Osteoblast (primary cell): ENCODE measurements around the gene ZDHHC8. TPM values are rescaled to one million over a fixed set of nuclear protein-coding genes. Genes with fewer than 3 reads are reported as not detected.

ENCODE experiments used
- DNase-seq: peaks from one replicate; pipeline ENCODE4 v3.0.0; 2011; ENCODE audit warnings: low spot score, mixed read lengths; ENCODE audit not compliant: insufficient read length; ENCODE audit errors: missing footprints
- H2AFZ ChIP-seq: 2 replicates; pipeline ENCODE4 v1.6.0; 2011; ENCODE audit warnings: mild to moderate bottlenecking, low read length
- H3K27ac ChIP-seq: 2 replicates; pipeline ENCODE4 v1.5.1; 2011; ENCODE audit warnings: mild to moderate bottlenecking, low read depth, low read length, moderate library complexity
- H3K27me3 ChIP-seq: 2 replicates; pipeline ENCODE4 v1.6.0; 2012; ENCODE audit warnings: mild to moderate bottlenecking, control low read depth, inconsistent platforms, low read length, moderate library complexity; ENCODE audit not compliant: insufficient read depth
- H3K36me3 ChIP-seq: 2 replicates; pipeline ENCODE4 v1.5.1; 2011; ENCODE audit warnings: mild to moderate bottlenecking, low read length, control low read depth, moderate library complexity; ENCODE audit not compliant: insufficient read depth
- H3K4me1 ChIP-seq: 2 replicates; pipeline ENCODE4 v1.5.1; 2011; ENCODE audit warnings: mild to moderate bottlenecking, low read length, control low read depth, moderate library complexity; ENCODE audit not compliant: insufficient read depth
- H3K4me2 ChIP-seq: 2 replicates; pipeline ENCODE4 v1.6.0; 2011; ENCODE audit warnings: mild to moderate bottlenecking, low read length; ENCODE audit not compliant: insufficient read depth
- H3K4me3 ChIP-seq: fragments of 200-600 bp; sonication (generic); 3 replicates; pipeline ENCODE4 v1.5.1; 2012; ENCODE audit warnings: mild to moderate bottlenecking, low read length, inconsistent platforms; ENCODE audit not compliant: insufficient read depth
- H3K79me2 ChIP-seq: 2 replicates; pipeline ENCODE4 v1.6.0; 2012; ENCODE audit warnings: mild to moderate bottlenecking, low read length, control low read depth, inconsistent platforms; ENCODE audit not compliant: insufficient read depth
- H3K9me3 ChIP-seq: 2 replicates; pipeline ENCODE4 v1.5.1; 2011; ENCODE audit warnings: low read depth, low read length, control low read depth
- H4K20me1 ChIP-seq: 2 replicates; pipeline ENCODE4 v1.6.0; 2012; ENCODE audit warnings: mild to moderate bottlenecking, low read length, control low read depth; ENCODE audit not compliant: insufficient read depth
- CTCF ChIP-seq: IDR thresholded peaks from 2 replicates; pipeline ENCODE4 v1.5.1; 2011; ENCODE audit warnings: mild to moderate bottlenecking, low read depth, low read length, moderate library complexity; ENCODE audit errors: extremely low read depth
- total RNA-seq: library from RNA; depleted of rRNA; stranded (reverse); fragments of >200 nt; gene quantifications from 2 replicates; pipeline ENCODE4 v1.2.3, GENCODE V29; 2012

ZDHHC8 gene
- total RNA-seq, 1 donor = 9.8 TPM

- Histone ChIP-seq H3K9me3 (no peaks in the 10 kb centered on the region), H3K27ac (no peak overlapping the region), H4K20me1 (peaks cover 20% of the 10 kb centered on the region), H3K36me3 (peaks cover 93% of the 10 kb centered on the region), H3K27me3 (no peaks in the 10 kb centered on the region), H3K4me3 (no peak overlapping the region), H2AFZ (no peak overlapping the region), H3K4me2 (no peak overlapping the region), H3K79me2 (peaks cover 77% of the 10 kb centered on the region), H3K4me1 (peaks cover 8% of the 10 kb centered on the region)
- DNase-seq = peak; percentile 38
- TF ChIP-seq CTCF = no peak
These were observed 38.0 kb upstream of the ZDHHC8 start for GRCh38 chr22:20093418-20094196.

- Histone ChIP-seq H4K20me1 (peaks cover 26% of the 10 kb centered on the region), H2AFZ (no peak overlapping the region), H3K27ac (no peak overlapping the region), H3K4me1 (peaks cover 8% of the 10 kb centered on the region), H3K9me3 (no peaks in the 10 kb centered on the region), H3K4me3 (no peak overlapping the region), H3K79me2 (peaks cover 77% of the 10 kb centered on the region), H3K36me3 (peaks cover 93% of the 10 kb centered on the region), H3K4me2 (no peak overlapping the region), H3K27me3 (no peaks in the 10 kb centered on the region)
- peak; percentile 25 for DNase-seq
- TF ChIP-seq CTCF = no peak
These were observed 37.3 kb upstream of the ZDHHC8 start for GRCh38 chr22:20094197-20094807.

- no peak overlapping the region for H3K27ac ChIP-seq
- peaks cover 81% of the 10 kb centered on the region for H3K79me2 ChIP-seq
- H3K4me1 ChIP-seq = peaks cover 2% of the 10 kb centered on the region
- no peaks in the 10 kb centered on the region for H3K9me3 ChIP-seq
- no peak for TF ChIP-seq CTCF
- H4K20me1 ChIP-seq = peaks cover 20% of the 10 kb centered on the region
- no peak overlapping the region for H2AFZ ChIP-seq
- H3K36me3 ChIP-seq = peaks cover 91% of the 10 kb centered on the region
- no peaks in the 10 kb centered on the region for H3K27me3 ChIP-seq
- peak; percentile 39 for DNase-seq
- no peak overlapping the region for H3K4me2 ChIP-seq
- H3K4me3 ChIP-seq = no peak overlapping the region
These were observed 36.1 kb upstream of the ZDHHC8 start for GRCh38 chr22:20095521-20095920.
